Posterior cingulate gyrus (tissue), 11 donors: Measurements from ENCODE around the gene MMADHC.
A peak's percentile ranks its signal among the peaks of the same experiment; 100 is the strongest.

Experiments
- DNase-seq, 10 donors: peaks; one replicate each; pipeline versions ENCODE4 v3.0.0 to v3.0.0-alpha.2; 2020 to 2021; ENCODE audit warnings: mixed read lengths in 3 of 10
- intact Hi-C: fragments of 100-400 bp; cut with DNase I; formaldehyde crosslinking; loops from one replicate; pipeline ENCODE4 v1.15.1; 2023

MMADHC gene

DNA sequence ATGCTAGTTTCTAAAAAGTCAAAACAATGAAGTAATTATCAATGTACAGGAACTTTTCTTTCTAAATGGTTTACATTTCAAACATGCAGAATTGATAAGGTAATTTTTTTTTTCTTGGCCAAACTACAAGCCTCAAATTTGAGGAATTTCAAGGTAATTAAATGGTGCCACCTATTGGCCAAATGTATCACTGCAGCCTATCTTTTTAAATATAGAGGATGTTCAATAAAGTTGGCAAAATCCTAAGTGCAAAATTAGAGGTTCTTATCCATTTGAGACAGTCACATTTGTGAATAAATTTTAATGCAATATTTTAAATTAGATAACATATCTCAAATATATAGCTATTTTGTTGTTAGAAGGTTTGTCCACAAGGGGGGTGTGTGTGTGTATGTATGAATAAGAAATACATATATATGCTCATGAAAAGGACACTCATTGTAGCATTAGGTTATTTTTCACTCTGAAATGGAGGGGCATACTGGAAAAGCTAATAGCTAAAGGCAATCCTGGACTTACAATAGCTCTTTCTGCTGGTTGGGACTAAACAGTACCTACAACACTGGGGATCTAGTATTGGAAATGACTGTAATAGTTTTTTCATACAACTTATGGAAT lies 26.2 kb downstream of the MMADHC start:
- no peak for DNase-seq
- intact Hi-C loops: loop anchor here (1.0 to 10.0 kb wide), 3 partner anchors 237 to 1627 kb away; no protein-coding TSS in a partner anchor

DNA sequence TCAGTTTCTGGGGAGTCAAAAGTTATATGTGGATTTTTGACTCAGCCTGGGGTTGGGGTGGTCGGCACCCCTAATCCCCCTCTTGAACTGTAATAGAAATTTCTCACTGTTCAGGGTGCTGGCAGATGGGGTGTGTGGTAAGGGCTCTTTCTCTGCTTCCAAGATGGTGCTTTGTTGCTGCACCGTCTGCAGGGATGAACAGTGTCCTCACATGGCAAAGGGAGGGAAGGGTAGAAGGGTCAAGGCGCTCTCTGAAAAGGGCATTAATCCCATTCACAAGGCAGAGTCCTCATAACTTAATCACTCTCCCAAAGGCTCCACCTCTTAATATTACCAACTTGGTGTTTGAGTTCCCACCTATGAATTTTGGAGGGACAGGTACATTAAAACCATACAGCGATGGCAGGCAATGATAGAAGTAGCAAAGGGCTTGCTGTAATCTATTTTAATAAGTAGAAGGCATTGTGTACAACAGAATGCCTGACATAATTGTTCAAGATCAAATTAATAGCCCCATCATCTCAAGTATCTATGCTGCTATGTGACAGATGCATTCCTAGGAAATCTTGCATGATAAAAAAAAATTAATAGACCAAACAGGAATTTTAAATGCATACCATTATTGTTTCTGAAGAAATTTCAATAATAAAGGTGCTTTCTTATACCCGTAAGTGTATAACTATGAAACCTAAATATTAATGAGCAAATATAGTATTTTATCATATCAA lies 28.1 kb downstream of the MMADHC start:
- no peak for DNase-seq
- intact Hi-C loops: loop anchor here (5.0 to 10.0 kb wide), 3 partner anchors 235 to 1625 kb away; no protein-coding TSS in a partner anchor

DNA sequence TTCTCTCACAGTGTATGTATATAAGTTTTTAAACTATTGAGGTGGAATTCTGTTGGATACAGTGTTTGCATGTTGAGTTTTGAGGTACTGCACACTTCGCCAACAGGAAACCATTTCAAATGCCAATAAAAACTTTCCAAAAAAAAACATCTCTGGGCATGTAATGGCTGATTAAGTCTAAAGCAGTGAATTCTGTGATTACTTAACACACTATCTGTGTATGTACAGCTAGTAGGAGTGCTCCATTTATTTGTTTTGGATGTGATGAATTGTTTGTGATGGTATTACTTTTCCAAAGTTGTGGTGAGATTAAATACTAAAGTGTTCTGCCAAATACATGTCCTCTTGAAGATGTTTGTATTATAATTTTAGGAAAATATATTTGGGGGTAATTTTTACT lies 31.1 kb downstream of the MMADHC start:
- intact Hi-C loops: loop anchor here (5.0 kb wide), 1 partner anchor 524 kb away; no protein-coding TSS in a partner anchor
- no peak for DNase-seq

DNA sequence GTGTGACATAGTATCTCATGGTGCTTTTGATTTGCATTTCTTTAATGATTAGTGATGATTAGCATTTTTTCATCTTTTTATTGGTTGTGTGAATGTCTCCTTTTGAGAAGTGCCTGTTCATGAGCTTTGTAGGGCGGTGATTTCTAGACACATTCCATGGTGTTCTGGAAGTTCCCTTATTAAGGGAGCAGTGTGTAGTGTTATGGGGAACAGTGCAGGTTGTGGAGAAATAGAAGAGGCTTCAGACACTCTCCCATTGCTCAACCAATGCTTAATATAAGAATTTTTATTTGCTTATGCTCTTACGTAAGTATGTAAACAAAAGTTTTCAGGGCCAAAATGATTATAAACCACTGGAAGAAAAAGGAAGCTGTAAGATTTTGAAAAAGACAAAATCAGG lies 34.7 kb downstream of the MMADHC start:
- intact Hi-C loops: no loop called here
- no peak for DNase-seq

DNA sequence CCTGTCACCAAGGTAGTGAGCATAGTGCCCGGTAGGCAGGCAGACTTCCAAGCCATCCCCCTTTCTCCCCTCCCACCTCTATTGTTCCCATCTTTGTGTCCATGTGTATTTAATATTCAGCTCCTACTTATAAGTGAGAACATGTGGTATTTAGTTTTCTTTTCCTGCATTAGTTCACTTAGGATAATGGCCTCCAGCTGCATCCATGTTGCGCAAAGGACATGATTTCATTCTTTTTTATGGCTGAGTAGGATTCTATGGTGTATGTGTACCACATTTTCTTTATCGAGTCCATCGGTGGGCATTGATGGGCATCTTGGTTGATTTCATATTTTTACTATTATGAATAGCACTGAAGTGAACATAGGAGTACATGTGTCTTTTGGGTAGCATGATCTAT lies 35.3 kb downstream of the MMADHC start:
- intact Hi-C loops: no loop called here
- no peak for DNase-seq

DNA sequence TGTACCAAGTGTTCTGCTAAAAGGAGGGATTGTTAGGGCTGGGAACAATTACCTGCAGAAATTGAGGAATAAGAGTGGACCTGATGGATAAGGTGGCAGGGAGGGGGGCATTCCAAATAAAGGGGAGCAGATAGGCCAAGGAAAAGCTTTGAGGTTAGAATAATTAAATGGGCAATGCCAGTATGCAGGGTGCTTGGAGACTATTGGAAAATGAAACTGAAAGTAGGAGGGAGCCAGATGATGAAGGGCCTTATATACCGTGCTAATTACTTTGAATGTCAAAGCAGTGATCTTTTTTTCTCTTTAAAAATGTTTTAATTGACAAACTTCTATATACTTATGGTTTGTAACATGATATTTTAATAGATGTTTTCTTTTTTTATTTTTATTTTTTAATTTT lies 42.9 kb downstream of the MMADHC start:
- no peak for DNase-seq
- intact Hi-C loops: no loop called here

DNA sequence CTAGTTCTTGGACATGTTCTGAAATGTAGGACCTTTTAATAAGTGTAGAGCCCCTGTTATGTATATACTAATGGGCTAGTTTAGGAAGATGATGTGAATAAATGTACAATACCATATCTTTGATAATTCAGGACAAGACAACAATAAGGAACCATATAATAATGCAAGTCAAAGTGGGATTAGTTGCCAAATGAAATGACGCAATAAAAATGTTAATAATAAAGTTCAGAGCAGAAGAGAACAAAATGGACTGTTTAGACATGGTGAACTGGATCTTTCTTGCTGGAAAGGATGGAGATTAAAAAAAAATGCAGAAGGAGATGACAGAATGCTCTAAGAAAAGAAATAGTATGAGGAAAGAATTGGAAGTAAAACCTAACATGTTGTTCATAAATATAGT lies 43.7 kb downstream of the MMADHC start:
- intact Hi-C loops: no loop called here
- DNase-seq: no peak

DNA sequence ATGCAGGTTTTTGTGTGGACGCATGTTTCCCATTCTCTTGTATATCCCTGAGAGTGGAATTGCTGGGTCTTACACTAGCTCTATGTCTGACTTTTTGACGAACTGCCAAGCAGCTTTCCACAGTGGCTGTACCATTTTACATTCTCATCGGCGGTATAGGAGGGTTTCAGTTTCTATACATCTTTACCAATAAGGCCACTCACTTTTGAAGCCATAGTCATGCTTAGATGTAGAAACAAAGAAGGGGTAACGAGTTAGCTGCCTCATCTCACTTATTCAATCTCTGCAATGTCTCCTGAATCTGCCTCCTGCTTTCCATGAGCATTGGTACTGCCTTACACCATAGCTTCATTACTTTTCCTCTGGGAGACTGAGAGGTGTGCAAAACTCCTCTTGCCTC lies 47.4 kb downstream of the MMADHC start:
- DNase-seq: no peak
- intact Hi-C loops: no loop called here

DNA sequence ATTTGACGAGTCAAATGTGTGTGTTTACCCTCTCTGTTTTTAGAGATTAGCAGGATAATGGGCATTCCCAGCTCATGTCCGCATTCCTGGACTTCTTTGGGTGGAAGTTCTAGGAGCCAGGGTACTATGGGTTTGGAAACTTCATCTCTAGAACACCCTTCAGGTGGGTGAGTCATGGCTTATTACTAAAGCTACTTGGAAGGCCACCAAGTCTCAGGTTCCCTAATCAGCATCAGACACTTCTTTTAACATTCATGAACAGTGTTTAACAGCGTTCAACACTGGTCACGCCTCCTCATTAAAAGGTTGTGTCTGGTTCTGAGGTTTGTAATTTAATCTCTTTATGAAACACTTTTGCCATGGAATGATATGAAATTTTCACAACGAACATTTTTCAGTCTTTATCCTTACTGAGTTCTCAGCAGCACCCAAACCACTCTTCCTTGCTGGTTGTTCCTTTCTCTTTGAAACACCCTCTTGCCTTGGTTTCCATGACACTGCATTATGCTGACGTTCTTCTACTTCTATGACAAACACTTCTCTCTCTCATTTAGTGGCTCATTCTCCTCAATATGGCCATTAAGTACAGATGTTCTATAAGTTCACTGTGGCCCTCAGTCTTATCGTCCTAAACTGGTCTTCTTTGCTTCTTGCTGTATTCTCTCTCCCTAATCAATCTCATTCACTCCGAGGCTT lies 49.3 kb downstream of the MMADHC start:
- intact Hi-C loops: no loop called here

DNA sequence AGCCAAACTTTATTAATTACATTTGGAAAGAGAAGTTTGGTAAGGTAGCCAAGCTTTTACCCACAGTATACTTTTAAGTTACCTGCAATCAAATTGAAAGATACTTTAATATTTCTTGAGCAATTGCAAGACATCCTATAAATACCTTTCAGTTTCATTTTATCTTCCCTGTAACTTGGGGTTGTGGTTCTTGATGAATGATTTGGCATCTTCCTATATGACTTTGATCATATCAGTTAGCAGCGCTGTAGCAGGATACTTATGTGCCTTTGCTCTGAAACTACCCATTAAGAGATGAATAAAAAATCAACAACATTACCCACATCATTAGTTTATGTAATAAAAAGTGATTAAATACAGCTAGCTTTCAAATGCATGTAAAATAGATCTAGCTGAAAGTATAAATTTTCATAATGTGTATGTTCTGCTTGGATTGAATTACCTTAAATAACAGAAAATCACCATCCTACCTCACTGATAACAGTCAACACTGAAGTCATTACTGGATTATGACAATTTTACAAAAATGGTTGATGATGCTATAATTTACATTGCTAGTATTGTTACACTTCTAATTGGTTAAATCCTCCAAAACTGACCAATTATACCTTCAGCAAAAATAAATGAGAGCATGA lies 50.4 kb downstream of the MMADHC start:
- intact Hi-C loops: no loop called here
- no peak for DNase-seq

More for the DNA sequence above, 49.3 kb downstream of the MMADHC start:
- DNase-seq: no peak

DNA sequence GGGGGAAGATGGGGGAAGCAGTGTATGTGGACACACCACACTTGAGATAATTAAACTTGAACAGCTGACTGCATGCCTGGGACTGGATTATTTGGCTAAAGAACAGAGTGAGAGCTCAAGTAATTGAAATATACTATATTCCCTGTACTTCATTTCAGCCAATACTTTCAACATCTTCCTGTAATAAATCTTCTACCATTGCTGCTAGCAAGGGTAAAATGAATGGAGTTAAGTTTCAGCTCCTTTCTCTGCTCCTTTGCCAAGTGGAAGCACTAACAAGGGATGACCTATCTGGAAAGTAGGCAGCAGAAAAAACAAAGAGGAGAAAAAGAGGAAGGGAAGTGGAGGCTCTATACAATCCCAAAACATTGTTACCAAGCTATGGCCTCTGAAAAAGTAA lies 50.9 kb downstream of the MMADHC start:
- intact Hi-C loops: no loop called here

DNA sequence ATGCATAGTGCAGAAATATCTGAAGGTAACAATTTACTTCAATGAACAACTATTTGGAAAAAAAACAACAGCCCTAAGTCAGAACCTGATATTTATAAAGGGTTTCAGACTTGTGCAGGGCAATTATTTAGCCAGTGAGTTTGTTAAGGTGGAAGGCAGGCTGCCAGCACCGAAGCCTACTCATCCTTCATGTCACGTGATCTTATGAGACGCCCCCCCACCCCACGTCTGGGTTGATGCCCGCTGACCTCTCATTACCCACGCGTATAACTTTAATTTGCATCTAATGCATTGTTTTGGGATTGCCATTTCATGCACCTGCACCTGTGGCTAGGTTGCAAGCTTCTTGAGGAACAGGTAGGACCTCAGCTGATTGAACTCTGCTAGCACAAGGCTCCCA lies 52.9 kb downstream of the MMADHC start:
- DNase-seq: no peak
- intact Hi-C loops: no loop called here

More for the DNA sequence above, 50.9 kb downstream of the MMADHC start:
- no peak for DNase-seq

DNA sequence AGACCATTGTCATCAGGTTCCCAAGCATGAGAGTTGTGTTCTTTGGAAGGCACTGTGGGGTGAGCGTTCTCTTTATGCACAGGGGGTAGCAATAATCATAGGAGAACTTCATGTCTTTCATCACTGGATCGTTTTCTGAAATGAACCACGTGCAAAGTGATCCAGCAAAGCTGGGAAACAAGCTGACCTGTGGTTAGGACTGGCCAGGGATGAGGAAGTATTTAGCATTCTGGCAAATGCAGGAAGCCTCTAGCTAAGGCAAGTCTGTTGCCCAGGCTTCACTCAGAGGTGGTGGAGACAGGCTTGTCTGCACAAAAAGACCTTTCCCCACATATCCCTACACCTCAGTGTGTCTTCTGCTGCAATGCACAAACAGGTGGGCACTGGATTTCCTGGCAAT lies 58.6 kb downstream of the MMADHC start:
- DNase-seq: no peak
- intact Hi-C loops: no loop called here

DNA sequence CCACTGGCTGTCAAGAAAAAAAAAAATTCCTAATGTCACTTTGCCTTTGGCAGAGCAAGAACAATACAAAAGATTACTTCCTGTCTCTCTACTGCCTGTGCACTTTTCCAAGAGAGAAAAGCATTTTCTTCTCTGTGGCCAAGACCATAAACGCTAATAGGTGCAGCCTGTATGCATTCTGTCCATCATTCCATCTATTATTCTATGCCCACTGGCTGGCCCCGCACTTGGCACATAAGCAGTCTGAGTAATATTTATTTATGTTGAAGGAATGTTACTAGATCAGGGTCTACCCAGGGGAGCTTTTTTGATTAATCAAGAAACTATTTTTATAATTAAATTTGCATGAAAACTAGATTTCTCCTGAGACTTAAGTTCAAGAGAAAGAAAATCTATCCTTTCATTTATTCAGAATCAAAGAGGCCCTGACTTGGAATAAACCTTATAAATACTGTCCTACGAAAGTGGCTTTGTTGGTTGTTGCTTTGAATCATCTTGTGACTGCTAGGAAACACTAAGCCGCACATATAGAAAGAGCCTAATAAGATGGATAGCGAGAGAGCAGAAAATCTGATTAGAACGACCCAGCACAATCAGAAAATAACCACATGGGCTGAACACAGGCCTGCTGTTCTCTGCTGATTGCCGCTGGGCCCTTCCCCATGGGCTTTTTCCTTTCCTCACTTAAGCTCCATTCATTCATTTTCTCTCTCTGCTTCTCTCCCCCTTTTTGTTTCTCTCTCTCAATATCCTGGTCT lies 59.4 kb downstream of the MMADHC start:
- DNase-seq: no peak
- intact Hi-C loops: no loop called here

DNA sequence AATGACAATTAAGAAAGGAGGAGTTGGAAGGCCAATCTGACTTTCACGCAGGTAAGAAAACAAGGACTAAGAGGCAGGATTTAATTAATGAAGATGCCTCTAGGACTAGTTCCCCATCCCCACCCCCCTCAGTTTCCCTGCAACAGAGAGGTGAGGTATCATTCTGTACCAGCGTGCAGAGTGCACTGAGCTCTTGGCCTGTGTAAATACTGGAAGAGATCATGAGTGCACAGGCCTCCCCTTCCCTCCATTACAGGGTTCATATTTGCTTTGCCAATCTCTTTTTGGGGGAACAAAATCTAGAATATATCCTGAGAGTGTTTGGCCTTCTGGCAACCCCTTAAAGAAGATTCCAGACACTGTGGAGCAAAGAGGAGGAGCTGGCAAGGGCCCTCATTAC lies 60.9 kb downstream of the MMADHC start:
- no peak for DNase-seq
- intact Hi-C loops: no loop called here

DNA sequence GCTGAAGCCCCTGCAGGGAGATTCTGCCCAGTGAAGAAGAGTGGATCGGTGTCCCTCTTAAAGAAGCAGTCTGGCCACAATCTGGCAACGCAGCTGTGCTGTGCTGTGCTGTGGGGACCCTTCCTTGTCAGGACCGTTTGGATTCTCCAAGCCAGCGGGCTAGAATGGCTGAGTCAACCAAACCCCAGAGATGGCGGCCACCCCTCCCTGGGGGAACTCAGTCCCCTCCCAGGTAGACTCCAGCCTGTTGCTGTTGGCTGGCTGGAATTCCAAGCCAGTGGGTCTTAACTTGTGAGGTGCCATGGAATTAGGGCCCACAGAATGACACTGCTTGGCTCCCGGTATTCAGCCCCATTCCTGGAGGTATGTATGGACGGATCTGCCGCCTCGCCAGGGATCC lies 62.3 kb downstream of the MMADHC start:
- peak in 2 of 10 donors; percentile 61 to 62 for DNase-seq
- intact Hi-C loops: no loop called here
